Skin of body (tissue), 2 donors: ENCODE results near the gene FBXL7. TPM values are rescaled to one million over a fixed set of nuclear protein-coding genes. Genes with fewer than 3 reads are reported as not detected.

ENCODE experiments used
- DNase-seq: peaks from one replicate; lab custom pipeline; 2025; lab: John Stamatoyannopoulos, UW
- total RNA-seq: library from RNA; depleted of rRNA; stranded (reverse); fragments of >200 nt; gene quantifications from one replicate; pipeline ENCODE4 v1.2.3, GENCODE V29; 2014

The FBXL7 gene
- total RNA-seq, 1 donor from 2014 or later: 8.6 TPM

- DNase-seq: no peak
Measured at GRCh38 chr5:15577132-15577531, 77.2 kb downstream of the FBXL7 start.

GRCh38 chr5:15577831-15578230 lies 77.9 kb downstream of the FBXL7 start:
- DNase-seq: no peak

- peak; percentile 46 for DNase-seq
Measured at GRCh38 chr5:15579193-15579990, 79.4 kb downstream of the FBXL7 start.

- DNase-seq: no peak
Measured at GRCh38 chr5:15584528-15584927, 84.5 kb downstream of the FBXL7 start.

- no peak for DNase-seq
Measured at GRCh38 chr5:15585128-15585527, 85.1 kb downstream of the FBXL7 start.

GRCh38 chr5:15585841-15586591 lies 86.0 kb downstream of the FBXL7 start:
- DNase-seq: peak; percentile 92

- peak; percentile 88 for DNase-seq
Measured at GRCh38 chr5:15587916-15588315, 87.9 kb downstream of the FBXL7 start.

- DNase-seq: no peak
Measured at GRCh38 chr5:15592728-15593127, 92.7 kb downstream of the FBXL7 start.

- peak; percentile 52 for DNase-seq
Measured at GRCh38 chr5:15594977-15595568, 95.1 kb downstream of the FBXL7 start.

- DNase-seq: no peak
Measured at GRCh38 chr5:15595929-15596328, 95.9 kb downstream of the FBXL7 start.

- DNase-seq: no peak
Measured at GRCh38 chr5:15596936-15597335, 97.0 kb downstream of the FBXL7 start.

- DNase-seq: no peak
Measured at GRCh38 chr5:15597804-15598203, 97.8 kb downstream of the FBXL7 start.

- no peak for DNase-seq
Measured at GRCh38 chr5:15598294-15598902, 98.4 kb downstream of the FBXL7 start.

- no peak for DNase-seq
Measured at GRCh38 chr5:15600035-15600434, 100.1 kb downstream of the FBXL7 start.

- DNase-seq: peak; percentile 13
Measured at GRCh38 chr5:15601274-15601673, 101.3 kb downstream of the FBXL7 start.

GRCh38 chr5:15601853-15602252 lies 101.9 kb downstream of the FBXL7 start:
- DNase-seq: no peak

- DNase-seq: no peak
Measured at GRCh38 chr5:15604986-15605385, 105.0 kb downstream of the FBXL7 start.

- no peak for DNase-seq
Measured at GRCh38 chr5:15606197-15606596, 106.2 kb downstream of the FBXL7 start.

- DNase-seq: no peak
Measured at GRCh38 chr5:15607076-15607475, 107.1 kb downstream of the FBXL7 start.

- DNase-seq: no peak
Measured at GRCh38 chr5:15609076-15609725, 109.2 kb downstream of the FBXL7 start.

- no peak for DNase-seq
Measured at GRCh38 chr5:15610216-15610615, 110.2 kb downstream of the FBXL7 start.
